Neutrophil (primary cell): ENCODE results near the gene NOL9.

Experiments used
- H3K27ac ChIP-seq: fragments of 200-600 bp; sonication (generic); 2 replicates; pipeline ENCODE4 v1.5.1; 2016; ENCODE audit warnings: mild to moderate bottlenecking, moderate library complexity
- H3K27me3 ChIP-seq: fragments of 200-600 bp; sonication (generic); 2 replicates; pipeline ENCODE4 v1.6.0; 2016; ENCODE audit warnings: mild to moderate bottlenecking
- H3K36me3 ChIP-seq: fragments of 200-600 bp; sonication (generic); 2 replicates; pipeline ENCODE4 v1.5.1; 2017
- H3K4me1 ChIP-seq, 2 experiments: fragments of 200-600 bp in 1 of 2; sonication (generic) in 1 of 2; 1 replicate in 1 of 2; 2 replicates in 1 of 2; pipeline versions ENCODE4 v1.5.1 to v1.6.1; 2013 to 2016; ENCODE audit warnings: low read depth in 1 of 2, low read length in 1 of 2, mild to moderate bottlenecking in 1 of 2, moderate library complexity in 1 of 2; ENCODE audit not compliant: control insufficient read depth in 1 of 2, insufficient read depth in 1 of 2
- H3K4me3 ChIP-seq, 2 experiments: fragments of 200-600 bp in 1 of 2; sonication (generic) in 1 of 2; 1 replicate in 1 of 2; 2 replicates in 1 of 2; pipeline ENCODE4 v1.5.1; 2013 to 2016; ENCODE audit warnings: low read depth in 1 of 2, low read length in 1 of 2, mild to moderate bottlenecking in 1 of 2, moderate library complexity in 1 of 2
- H3K9me3 ChIP-seq: fragments of 200-600 bp; sonication (generic); 2 replicates; pipeline ENCODE4 v1.5.1; 2016
- CTCF ChIP-seq: fragments of 200-600 bp; sonication (generic); IDR thresholded peaks from 2 replicates; pipeline ENCODE4 v1.5.1; 2016; ENCODE audit warnings: antibody characterized with exemption

Gene NOL9

GRCh38 chr1:6511056-6511455 lies 43.3 kb downstream of the NOL9 start:
- no peaks in the 10 kb centered on the region for H3K9me3 ChIP-seq
- H3K36me3 ChIP-seq: no peaks in the 10 kb centered on the region
- TF ChIP-seq CTCF: no peak
- no peak overlapping the region for H3K4me3 ChIP-seq
- no peaks in the 10 kb centered on the region for H3K4me1 ChIP-seq
- H3K27me3 ChIP-seq: peaks cover 8% of the 10 kb centered on the region
- H3K27ac ChIP-seq: no peak overlapping the region

- Histone ChIP-seq H3K4me1 (no peaks in the 10 kb centered on the region), H3K27ac (no peak overlapping the region), H3K36me3 (no peaks in the 10 kb centered on the region), H3K9me3 (no peaks in the 10 kb centered on the region), H3K4me3 (no peak overlapping the region), H3K27me3 (peaks cover 8% of the 10 kb centered on the region)
- no peak for TF ChIP-seq CTCF
These were observed 43.8 kb downstream of the NOL9 start for GRCh38 chr1:6510493-6510892.

- Histone ChIP-seq H3K4me3 (no peak overlapping the region), H3K27ac (no peak overlapping the region), H3K9me3 (no peaks in the 10 kb centered on the region), H3K36me3 (no peaks in the 10 kb centered on the region), H3K27me3 (peaks cover 8% of the 10 kb centered on the region), H3K4me1 (no peaks in the 10 kb centered on the region)
- TF ChIP-seq CTCF: no peak
These were observed 44.4 kb downstream of the NOL9 start for GRCh38 chr1:6509919-6510291.

- Histone ChIP-seq H3K9me3 (no peaks in the 10 kb centered on the region), H3K27me3 (peaks cover 8% of the 10 kb centered on the region), H3K4me1 (no peaks in the 10 kb centered on the region), H3K4me3 (no peak overlapping the region), H3K27ac (no peak overlapping the region), H3K36me3 (no peaks in the 10 kb centered on the region)
- TF ChIP-seq CTCF: no peak
These were observed 44.9 kb downstream of the NOL9 start for GRCh38 chr1:6509220-6509918.

GRCh38 chr1:6508816-6509189 lies 45.5 kb downstream of the NOL9 start:
- H3K9me3 ChIP-seq: no peaks in the 10 kb centered on the region
- H3K27me3 ChIP-seq: peaks cover 8% of the 10 kb centered on the region
- H3K36me3 ChIP-seq: no peaks in the 10 kb centered on the region
- no peaks in the 10 kb centered on the region for H3K4me1 ChIP-seq
- no peak overlapping the region for H3K27ac ChIP-seq
- TF ChIP-seq CTCF: no peak
- H3K4me3 ChIP-seq: no peak overlapping the region
